SK-N-SH (cell line): Measurements from ENCODE around the gene PCDHGB2. TPM values are rescaled to one million over a fixed set of nuclear protein-coding genes. Genes with fewer than 3 reads are reported as not detected.
"Not testable (repeated sequence)": the region's sequence is repeated elsewhere in the genome, so short reads cannot be mapped to it uniquely, and the experiment has no call there.

ENCODE experiments used
- CTCF ChIA-PET: fragments of 300-600, 350-600 bp; formaldehyde crosslinking; extraction: SDS; loops from one replicate; lab custom pipeline; 2021; lab: Yijun Ruan, JAX
- POLR2A ChIA-PET: fragments of 350-600 bp; sonication (Branson Sonifier 250); formaldehyde crosslinking; extraction: SDS; loops from one replicate; lab custom pipeline; 2020; ENCODE audit warnings: antibody characterized with exemption, inconsistent platforms; lab: Yijun Ruan, JAX
- DNase-seq: peaks from one replicate; pipeline ENCODE4 v3.0.0; 2012
- H2AFZ ChIP-seq: fragments of 200-600 bp; sonication (generic); 2 replicates; pipeline ENCODE4 v1.8.1; 2016; ENCODE audit warnings: antibody characterized with exemption, mild to moderate bottlenecking, low read depth
- H3F3A ChIP-seq: fragments of 200-600 bp; sonication (generic); replicated peaks from 2 replicates; pipeline ENCODE3; 2016; ENCODE audit warnings: antibody characterized with exemption, mild to moderate bottlenecking; ENCODE audit not compliant: insufficient read depth
- H3K27ac ChIP-seq, 2 experiments: fragments of 200-500 bp in 1 of 2; fragments of 200-600 bp in 1 of 2; sonication (Bioruptor generic) in 1 of 2; sonication (generic), shearing (Covaris generic) in 1 of 2; 2 replicates each; pipeline versions ENCODE4 v1.5.1 to v1.6.1; 2014 to 2016; ENCODE audit warnings: low read depth in 2 of 2, inconsistent platforms in 1 of 2, low read length in 1 of 2, mild to moderate bottlenecking in 1 of 2, mixed read lengths in 1 of 2
- H3K27me3 ChIP-seq: fragments of 200-600 bp; sonication (generic), shearing (Covaris generic); 2 replicates; pipeline ENCODE4 v1.6.1; 2016; ENCODE audit warnings: mixed run types; ENCODE audit not compliant: insufficient read depth
- H3K36me3 ChIP-seq, 2 experiments: fragments of 200-500 bp in 1 of 2; fragments of 200-600 bp in 1 of 2; sonication (Bioruptor generic) in 1 of 2; sonication (generic) in 1 of 2; replicated peaks in 1 of 2; 2 replicates each; pipeline versions ENCODE3 to v1.5.1; 2014 to 2016; ENCODE audit warnings: low read length in 1 of 2, mild to moderate bottlenecking in 1 of 2; ENCODE audit not compliant: insufficient read depth in 2 of 2, control insufficient read depth in 1 of 2
- H3K4me1 ChIP-seq, 2 experiments: fragments of 200-500 bp in 1 of 2; fragments of 200-600 bp in 1 of 2; sonication (Bioruptor generic) in 1 of 2; sonication (generic), shearing (Covaris generic) in 1 of 2; 2 replicates each; pipeline versions ENCODE4 v1.5.1 to v1.6.1; 2014 to 2016; ENCODE audit warnings: low read depth in 1 of 2, low read length in 1 of 2, mixed run types in 1 of 2; ENCODE audit not compliant: insufficient read depth in 2 of 2, control insufficient read depth in 1 of 2
- H3K4me2 ChIP-seq: fragments of 200-600 bp; sonication (generic), shearing (Covaris generic); 2 replicates; pipeline ENCODE4 v1.6.1; 2017; ENCODE audit warnings: mixed run types
- H3K4me3 ChIP-seq, 2 experiments: fragments of 200-500 bp in 1 of 2; fragments of 200-600 bp in 1 of 2; sonication (Bioruptor generic) in 1 of 2; sonication (generic), shearing (Covaris generic) in 1 of 2; 2 replicates each; pipeline versions ENCODE4 v1.5.1 to v1.8.1; 2014 to 2016; ENCODE audit warnings: low read depth in 2 of 2, inconsistent platforms in 1 of 2, low read length in 1 of 2, mild to moderate bottlenecking in 1 of 2, mixed read lengths in 1 of 2, moderate library complexity in 1 of 2
- H3K79me2 ChIP-seq: fragments of 200-600 bp; sonication (generic); 2 replicates; pipeline ENCODE4 v1.8.1; 2017; ENCODE audit warnings: mild to moderate bottlenecking; ENCODE audit not compliant: insufficient read depth
- H3K9ac ChIP-seq: fragments of 200-600 bp; sonication (generic); 2 replicates; pipeline ENCODE4 v1.6.1; 2017; ENCODE audit warnings: mixed run types
- H3K9me2 ChIP-seq: fragments of 200-600 bp; sonication (generic); 2 replicates; pipeline ENCODE4 v1.6.1; 2017; ENCODE audit warnings: mixed run types
- H3K9me3 ChIP-seq: fragments of 200-600 bp; sonication (generic); 2 replicates; pipeline ENCODE4 v1.6.1; 2017; ENCODE audit warnings: mixed run types, mild to moderate bottlenecking, moderate library complexity
- H4K20me1 ChIP-seq: fragments of 200-600 bp; sonication (generic); 2 replicates; pipeline ENCODE4 v1.6.1; 2017; ENCODE audit warnings: mild to moderate bottlenecking, mixed run types; ENCODE audit not compliant: insufficient read depth
- CTCF ChIP-seq: fragments of 200-600 bp; sonication (generic); IDR thresholded peaks from 2 replicates; pipeline ENCODE4 v1.6.1; 2017; ENCODE audit warnings: antibody characterized with exemption, mild to moderate bottlenecking, moderate library complexity
- FOSL2 ChIP-seq: IDR thresholded peaks from 2 replicates; pipeline ENCODE4 v1.4.0; 2012; ENCODE audit warnings: low read depth, mild to moderate bottlenecking, moderate library complexity, borderline replicate concordance
- FOXJ3 ChIP-seq: sonication (generic); formaldehyde crosslinking; IDR thresholded peaks from 2 replicates; pipeline ENCODE4 v1.5.1; 2020; ENCODE audit warnings: mild to moderate bottlenecking, missing genetic modification reagents
- NRF1 ChIP-seq: IDR thresholded peaks from 2 replicates; pipeline ENCODE4 v1.6.1; 2012; ENCODE audit warnings: low read depth, mild to moderate bottlenecking, low read length
- PBX3 ChIP-seq: IDR thresholded peaks from 2 replicates; pipeline ENCODE4; 2012
- RXRA ChIP-seq: IDR thresholded peaks from 2 replicates; pipeline ENCODE4 v1.4.0; 2012; ENCODE audit warnings: low read depth, mild to moderate bottlenecking, borderline replicate concordance
- SIN3A ChIP-seq: IDR thresholded peaks from 2 replicates; pipeline ENCODE4 v1.6.1; 2012; ENCODE audit warnings: low read depth, mild to moderate bottlenecking, low read length, moderate library complexity, borderline replicate concordance
- TCF12 ChIP-seq: IDR thresholded peaks from 2 replicates; pipeline ENCODE4 v1.4.0; 2012
- ZBTB33 ChIP-seq: IDR thresholded peaks from 2 replicates; pipeline ENCODE4 v1.4.0; 2012; ENCODE audit warnings: low read depth, borderline replicate concordance
- WGBS: methylation state at CpG from one replicate; pipeline ENCODE4 v1.1.6; 2017; ENCODE audit warnings: low lambda C conversion rate; 5-methylcytosine and 5-hydroxymethylcytosine counted together
- polyA plus RNA-seq, 3 experiments: library from polyadenylated mRNA; depleted of rRNA; stranded (reverse); fragments of >200 nt; gene quantifications; 2 replicates each; pipeline ENCODE4 v1.2.3, GENCODE V29; 2012

PCDHGB2 gene
- polyA plus RNA-seq, 1 of the 3 experiments (the other 2 are of a cell fraction): 4.5 TPM

GRCh38 chr5:141403387-141403786 lies 43.6 kb downstream of the PCDHGB2 start:
- no peak for DNase-seq
- POLR2A ChIA-PET: no interaction called here
- no peak overlapping the region for H3K27ac ChIP-seq
- TF ChIP-seq RXRA: no peak
- TF ChIP-seq CTCF: no peak
- no peak for TF ChIP-seq NRF1
- no peak for TF ChIP-seq PBX3
- no peak for TF ChIP-seq ZBTB33
- TF ChIP-seq SIN3A: no peak
- no peak for TF ChIP-seq FOSL2
- no peak for TF ChIP-seq FOXJ3 (CRISPR knock-in tag)
- TF ChIP-seq TCF12: no peak
- TF ChIP-seq, all 33 proteins: peak for 0
- H3K79me2 ChIP-seq: no peaks in the 10 kb centered on the region
- peaks cover 7% of the 10 kb centered on the region for H3K9me3 ChIP-seq
- H2AFZ ChIP-seq: no peak overlapping the region
- H3K4me3 ChIP-seq: no peak overlapping the region; a peak in 1 of 4 replicates
- CTCF ChIA-PET: no interaction called here
- H3F3A ChIP-seq: no peaks in the 10 kb centered on the region
- H3K4me1 ChIP-seq: no peaks in the 10 kb centered on the region
- H3K9me2 ChIP-seq: no peaks in the 10 kb centered on the region
- H3K36me3 ChIP-seq: peaks cover 0 to 9% of the 10 kb centered on the region in 2 experiments
- no peak overlapping the region for H3K9ac ChIP-seq
- H4K20me1 ChIP-seq: no peaks in the 10 kb centered on the region
- 79% methylated on average over 22 of the region's 22 CpGs for WGBS
- H3K27me3 ChIP-seq: no peaks in the 10 kb centered on the region
- no peak overlapping the region for H3K4me2 ChIP-seq

- H3K4me2 ChIP-seq, H3K4me1 ChIP-seq, H4K20me1 ChIP-seq, H2AFZ ChIP-seq, H3K79me2 ChIP-seq, H3K9ac ChIP-seq, H3K36me3 ChIP-seq, DNase-seq, H3K27me3 ChIP-seq, H3K4me3 ChIP-seq, H3F3A ChIP-seq, H3K27ac ChIP-seq, H3K9me3 ChIP-seq, H3K9me2 ChIP-seq, POLR2A ChIA-PET: not testable (repeated sequence)
- 75% methylated on average over 38 of the region's 51 CpGs for WGBS
- CTCF ChIA-PET: interaction anchor here (2.2 kb wide), 1 partner anchor 150 kb away, joined by 8 read pairs; no protein-coding TSS in a partner anchor
These were observed 48.2 kb downstream of the PCDHGB2 start, which contains the start of gene PCDHGB6 for GRCh38 chr5:141407790-141408505. PCDHGB6 (plus strand) TSS chr5:141408021; CDS start chr5:141408203, 182 bp downstream.
